Right forelimb (tissue), 1 donor: ENCODE measurements around the gene PBX1.

ENCODE experiments used
- DNase-seq: peaks from one replicate; pipeline ENCODE4 v3.0.0-alpha.2; 2018

The PBX1 gene

GRCh38 chr1:164841702-164842465, 282.9 kb downstream of the PBX1 start:
- no peak for DNase-seq

- no peak for DNase-seq
These were observed 283.9 kb downstream of the PBX1 start for GRCh38 chr1:164842870-164843269.

GRCh38 chr1:164843743-164844500, 284.9 kb downstream of the PBX1 start:
- no peak for DNase-seq

GRCh38 chr1:164846731-164847691, 288.0 kb downstream of the PBX1 start:
- DNase-seq: no peak

GRCh38 chr1:164853146-164853545, 294.2 kb downstream of the PBX1 start:
- DNase-seq: no peak

GRCh38 chr1:164855716-164856329, 296.8 kb downstream of the PBX1 start:
- DNase-seq: no peak

- no peak for DNase-seq
These were observed 297.4 kb downstream of the PBX1 start for GRCh38 chr1:164856381-164856780.

- DNase-seq: no peak
These were observed 298.5 kb downstream of the PBX1 start for GRCh38 chr1:164857439-164857838.

GRCh38 chr1:164858096-164858632, 299.2 kb downstream of the PBX1 start:
- DNase-seq: no peak

- DNase-seq: no peak
These were observed 302.6 kb downstream of the PBX1 start for GRCh38 chr1:164861632-164862031.

- DNase-seq: no peak
These were observed 304.1 kb downstream of the PBX1 start for GRCh38 chr1:164863056-164863455.

GRCh38 chr1:164864161-164864560, 305.2 kb downstream of the PBX1 start:
- DNase-seq: no peak

GRCh38 chr1:164865385-164865784, 306.4 kb downstream of the PBX1 start:
- DNase-seq: no peak

- DNase-seq: no peak
These were observed 308.6 kb downstream of the PBX1 start for GRCh38 chr1:164867590-164867989.

GRCh38 chr1:164868990-164869389, 310.0 kb downstream of the PBX1 start:
- DNase-seq: no peak

- no peak for DNase-seq
These were observed 316.5 kb downstream of the PBX1 start for GRCh38 chr1:164875518-164875917.

- no peak for DNase-seq
These were observed 317.6 kb downstream of the PBX1 start for GRCh38 chr1:164876398-164877116.

GRCh38 chr1:164880199-164880598, 321.2 kb downstream of the PBX1 start:
- no peak for DNase-seq

GRCh38 chr1:164880644-164881043, 321.7 kb downstream of the PBX1 start:
- no peak for DNase-seq

- no peak for DNase-seq
These were observed 326.3 kb downstream of the PBX1 start for GRCh38 chr1:164885311-164885710.

- no peak for DNase-seq
These were observed 327.1 kb downstream of the PBX1 start for GRCh38 chr1:164886101-164886500.

GRCh38 chr1:164891615-164892014, 332.6 kb downstream of the PBX1 start:
- DNase-seq: no peak
